Measurements from ENCODE around the gene ADAD2. TPM values are rescaled to one million over a fixed set of nuclear protein-coding genes. Genes with fewer than 3 reads are reported as not detected.
A peak's percentile ranks its signal among the peaks of the same experiment; 100 is the strongest.

The ADAD2 gene
- 1 to 10 TPM in 2 of 4 donors, under 1 TPM in 1, not detected in 1; 0.19 to 4.3 (median 1.6) TPM for total RNA-seq

- no peak for TF ChIP-seq CTCF (IDR thresholded peaks at IDR 0.05)
- ATAC-seq (ENCODE audit: low FRiP score), result no peak
Measured at GRCh38 chr16:84190731-84191388, at the start of gene ADAD2. Gene ADAD2, plus strand, starts transcription at chr16:84191157. Its CDS starts 74 bp downstream, at chr16:84191231.

GRCh38 chr16:84143081-84143480 lies 47.9 kb upstream of the ADAD2 start:
- no peak for TF ChIP-seq CTCF (IDR thresholded peaks at IDR 0.05)
- ATAC-seq (ENCODE audit: low FRiP score), result no peak
- DNase-seq (ENCODE audit: low spot score), result no peak

More at GRCh38 chr16:84190731-84191388, at the start of gene ADAD2:
- DNase-seq (ENCODE audit: low spot score), result no peak

- TF ChIP-seq CTCF (IDR thresholded peaks at IDR 0.05), result no peak
- no peak for ATAC-seq (ENCODE audit: low FRiP score)
- DNase-seq (ENCODE audit: low spot score), result no peak
Measured at GRCh38 chr16:84143784-84144199, 47.2 kb upstream of the ADAD2 start.

- DNase-seq (ENCODE audit: low spot score) (no peak), ATAC-seq (ENCODE audit: low FRiP score) (peak; percentile 53)
- no peak for TF ChIP-seq CTCF (IDR thresholded peaks at IDR 0.05)
Measured at GRCh38 chr16:84144209-84144858, 46.6 kb upstream of the ADAD2 start.

- ATAC-seq (ENCODE audit: low FRiP score) (peak; percentile 93), DNase-seq (ENCODE audit: low spot score) (peak; percentile 80)
Measured at GRCh38 chr16:84144859-84145639, 45.9 kb upstream of the ADAD2 start, which contains the start of the genes DNAAF1 and HSDL1. Gene DNAAF1, plus strand, starts transcription at chr16:84145308. Its CDS starts 133 bp downstream, at chr16:84145441. Gene HSDL1, minus strand, starts transcription at chr16:84145177. Its CDS starts 13,856 bp downstream, at chr16:84131321.

GRCh38 chr16:84150926-84151325 lies 40.0 kb upstream of the ADAD2 start:
- DNase-seq (ENCODE audit: low spot score) (no peak), ATAC-seq (ENCODE audit: low FRiP score) (no peak)
- no peak for TF ChIP-seq CTCF (IDR thresholded peaks at IDR 0.05)

More at GRCh38 chr16:84144859-84145639, 45.9 kb upstream of the ADAD2 start, which contains the start of the genes DNAAF1 and HSDL1:
- TF ChIP-seq CTCF (IDR thresholded peaks at IDR 0.05), result no peak

Measured in omental fat pad (tissue), 4 donors.